Stimulated activated CD4-positive, alpha-beta T cell treated with anti-CD3 and anti-CD28 coated beads, Interleukin-12 subunit alpha, Interleukin-12 subunit beta, amount 100 ng/mL, for 4 hours (primary cell): ENCODE measurements around the gene FTO.

Source experiments
- DNase-seq: peaks from one replicate; pipeline ENCODE4 v3.0.0-alpha.2; 2020

The FTO gene

GRCh38 chr16:53910990-53911389 is 207.0 kb downstream of the FTO start:
- no peak for DNase-seq

GRCh38 chr16:53911513-53911912 is 207.6 kb downstream of the FTO start:
- no peak for DNase-seq

GRCh38 chr16:53912155-53912554 is 208.2 kb downstream of the FTO start:
- no peak for DNase-seq

- no peak for DNase-seq
Measured at GRCh38 chr16:53913099-53913870, 209.3 kb downstream of the FTO start.

- no peak for DNase-seq
Measured at GRCh38 chr16:53913920-53914319, 210.0 kb downstream of the FTO start.

- DNase-seq = no peak
Measured at GRCh38 chr16:53914736-53915135, 210.8 kb downstream of the FTO start.

DNA sequence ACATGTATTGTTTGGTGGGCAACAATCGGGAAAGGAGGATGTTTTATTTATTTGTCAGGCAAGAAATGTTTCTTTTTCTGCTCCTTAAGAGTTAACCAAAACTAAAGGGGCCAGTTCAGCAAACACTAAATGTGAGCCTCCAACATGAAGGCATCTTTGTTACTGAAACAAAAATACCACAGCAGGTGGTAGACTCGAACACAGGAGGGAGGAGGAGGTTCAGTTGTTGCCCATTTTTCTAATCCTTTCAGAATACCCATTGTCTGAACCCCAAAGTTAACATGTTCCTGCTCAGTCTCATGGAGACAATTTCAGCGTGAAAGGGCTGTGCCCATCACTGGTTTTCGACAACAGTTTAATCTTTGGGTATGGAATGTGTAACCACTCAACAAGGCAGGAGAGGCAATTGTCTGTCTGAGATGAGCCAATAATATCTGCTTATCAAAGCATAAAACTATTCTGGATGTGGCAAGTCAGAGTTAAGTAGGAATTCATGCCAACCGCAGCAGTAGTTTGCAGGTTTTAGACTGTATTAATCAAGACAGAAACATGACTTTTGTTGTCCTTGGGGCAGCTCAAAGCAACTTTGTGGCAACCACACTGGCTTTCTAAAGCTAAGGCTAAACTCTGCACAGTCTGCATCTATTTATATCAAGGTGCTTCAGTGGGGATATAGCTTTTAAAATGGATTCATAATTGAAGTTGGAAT is 211.7 kb downstream of the FTO start:
- DNase-seq = no peak

- no peak for DNase-seq
Measured at GRCh38 chr16:53920988-53921387, 217.0 kb downstream of the FTO start.

- DNase-seq = no peak
Measured at GRCh38 chr16:53922067-53922806, 218.3 kb downstream of the FTO start.

DNA sequence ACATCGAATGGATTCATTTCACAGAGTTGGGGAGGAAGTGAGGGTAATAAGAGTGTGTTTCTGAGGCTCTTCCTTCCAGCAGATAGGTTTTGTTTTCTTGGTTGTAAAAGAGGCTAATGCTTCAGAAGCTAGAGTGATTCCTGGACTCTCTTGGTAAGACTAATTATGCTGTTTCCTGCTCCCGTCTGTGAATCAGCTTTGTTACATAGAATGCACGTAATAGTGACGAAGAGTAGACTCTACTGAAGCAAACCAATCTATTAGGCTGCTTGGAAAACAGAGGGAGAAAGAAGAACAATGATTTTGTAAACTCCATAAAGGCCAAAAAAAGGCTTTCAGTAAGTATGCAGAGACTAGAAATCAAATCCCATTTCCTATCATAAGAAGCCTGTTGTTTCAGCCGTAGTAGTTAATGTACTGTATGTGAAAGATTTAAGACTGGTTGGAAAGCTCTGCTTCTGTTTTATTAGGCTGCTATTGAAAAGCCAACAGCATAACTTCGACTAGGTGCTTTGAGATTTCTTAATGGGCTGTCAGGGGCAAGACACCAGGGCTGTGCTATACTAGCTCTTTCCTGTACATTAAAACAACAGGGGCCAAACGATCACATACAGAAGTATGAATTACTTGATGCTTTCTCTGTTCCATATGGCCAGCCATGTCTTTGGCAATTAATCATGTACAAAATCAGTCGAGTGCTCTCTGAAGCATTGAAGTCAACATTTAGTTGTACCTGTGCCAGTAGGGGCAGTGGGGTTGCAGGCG is 219.0 kb downstream of the FTO start:
- no peak for DNase-seq

DNA sequence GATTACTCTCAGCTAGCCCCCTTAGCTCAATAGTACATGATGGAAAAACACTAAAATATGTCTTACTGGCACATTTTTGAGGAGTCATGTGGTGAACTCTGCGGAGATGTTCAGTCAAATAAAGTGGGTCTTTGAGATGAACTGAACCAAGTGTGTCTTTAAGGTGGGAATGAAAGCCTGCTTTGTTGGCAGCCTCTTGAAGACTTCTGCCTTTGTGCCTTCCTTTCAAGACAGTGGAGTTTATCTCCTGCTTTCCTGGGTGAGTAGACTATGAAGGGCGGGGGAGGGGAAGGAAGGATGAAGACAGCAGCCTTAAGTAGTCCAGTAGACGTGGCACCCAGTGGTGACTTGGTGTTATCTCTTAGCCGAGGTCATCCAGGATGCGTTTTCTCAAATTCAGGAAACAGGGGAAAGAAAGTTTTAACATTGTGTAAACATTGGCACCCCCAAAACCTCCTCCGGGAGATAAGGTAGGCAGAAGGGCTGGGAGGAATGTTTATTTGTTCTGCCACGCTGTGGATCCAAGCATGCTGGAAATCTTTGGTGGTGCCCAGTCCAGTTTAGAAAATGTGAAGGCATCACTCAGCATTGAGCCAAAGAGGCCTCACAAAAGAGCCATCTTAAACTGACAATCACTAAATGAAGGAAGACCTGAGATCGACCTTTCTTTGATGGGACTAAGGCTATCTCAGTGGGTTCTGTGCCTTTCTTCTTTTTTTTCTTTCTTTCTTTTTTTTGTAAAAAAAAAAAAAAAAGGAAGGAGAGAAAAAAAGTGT is 220.6 kb downstream of the FTO start:
- DNase-seq = no peak

- DNase-seq = no peak
Measured at GRCh38 chr16:53925107-53925410, 221.1 kb downstream of the FTO start.

GRCh38 chr16:53925526-53925925 is 221.6 kb downstream of the FTO start:
- no peak for DNase-seq

DNA sequence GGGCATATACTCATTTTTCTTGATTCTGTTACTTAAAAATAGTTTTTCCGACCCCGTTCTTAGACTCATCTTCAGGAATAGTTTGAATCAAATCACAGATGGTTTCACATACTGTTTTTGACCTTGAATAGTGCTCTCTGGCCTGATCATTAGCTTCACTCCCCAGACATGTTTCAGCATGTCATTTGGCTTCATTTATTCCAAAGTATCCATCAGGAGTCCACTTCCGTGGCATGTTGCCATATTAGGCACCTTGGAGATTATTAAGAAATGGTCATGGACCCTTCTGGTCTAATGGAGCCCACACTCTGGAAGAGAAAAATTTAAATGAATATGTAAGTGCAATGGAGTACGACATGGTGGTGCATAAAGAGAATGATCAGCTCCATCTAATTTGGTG is 222.3 kb downstream of the FTO start:
- no peak for DNase-seq

GRCh38 chr16:53932975-53933374 is 229.0 kb downstream of the FTO start:
- DNase-seq = no peak

DNA sequence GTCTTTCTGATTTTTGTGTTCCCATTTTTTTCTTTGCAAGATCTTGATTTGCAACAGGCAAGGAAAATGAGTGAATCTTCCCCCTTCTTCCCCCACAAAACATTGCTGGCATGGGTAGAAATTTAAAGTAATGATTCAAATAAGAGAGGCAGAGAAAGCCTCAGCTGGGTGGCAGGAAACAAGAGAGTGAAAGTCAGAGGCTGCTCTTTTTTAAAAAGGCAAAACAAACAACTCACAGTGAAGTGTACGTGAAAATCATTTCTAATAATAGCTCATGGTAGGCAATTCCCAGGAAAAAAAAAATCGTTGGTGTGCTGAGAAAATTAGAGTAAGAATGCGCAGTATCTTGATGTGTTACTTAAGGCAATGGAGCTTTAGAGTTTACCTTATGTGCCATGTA is 229.5 kb downstream of the FTO start:
- DNase-seq = no peak

DNA sequence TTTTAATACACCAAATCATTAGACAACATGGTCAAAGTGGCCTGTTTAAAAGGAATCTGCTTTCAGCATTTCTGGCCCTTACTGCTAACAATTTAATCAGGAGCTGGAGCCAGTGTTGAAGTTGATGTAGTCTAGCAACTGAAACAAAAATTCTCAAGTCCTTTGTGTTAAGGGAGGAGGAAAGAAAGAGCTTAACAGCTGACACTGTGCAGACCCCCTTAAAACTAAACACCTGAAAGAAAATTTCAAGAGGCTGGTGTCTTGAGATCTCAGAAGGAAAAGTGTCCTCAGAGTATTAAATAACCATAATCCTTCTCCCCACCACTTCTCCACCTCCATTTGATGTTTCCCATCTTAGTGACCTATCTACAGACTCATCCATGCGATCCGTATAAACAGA is 232.1 kb downstream of the FTO start:
- no peak for DNase-seq

DNA sequence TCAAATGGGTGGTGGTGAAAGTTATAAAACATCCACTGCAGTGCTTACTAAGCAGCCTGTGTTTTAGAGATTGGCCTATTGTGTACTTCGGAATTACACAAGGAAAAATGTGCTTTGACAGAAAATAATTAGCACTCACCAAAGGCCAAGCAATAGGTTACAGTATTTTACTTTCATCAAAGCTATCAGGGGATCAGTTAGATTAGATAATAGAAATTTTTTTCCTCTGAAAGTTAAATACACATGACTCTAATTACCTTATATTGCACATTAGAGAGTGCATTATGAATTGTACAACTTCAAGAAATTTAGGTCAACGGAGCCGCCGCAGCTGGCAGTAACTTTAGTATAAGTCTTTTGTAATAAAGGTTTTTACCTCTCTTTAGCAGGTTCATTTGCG is 232.6 kb downstream of the FTO start:
- DNase-seq = no peak

DNA sequence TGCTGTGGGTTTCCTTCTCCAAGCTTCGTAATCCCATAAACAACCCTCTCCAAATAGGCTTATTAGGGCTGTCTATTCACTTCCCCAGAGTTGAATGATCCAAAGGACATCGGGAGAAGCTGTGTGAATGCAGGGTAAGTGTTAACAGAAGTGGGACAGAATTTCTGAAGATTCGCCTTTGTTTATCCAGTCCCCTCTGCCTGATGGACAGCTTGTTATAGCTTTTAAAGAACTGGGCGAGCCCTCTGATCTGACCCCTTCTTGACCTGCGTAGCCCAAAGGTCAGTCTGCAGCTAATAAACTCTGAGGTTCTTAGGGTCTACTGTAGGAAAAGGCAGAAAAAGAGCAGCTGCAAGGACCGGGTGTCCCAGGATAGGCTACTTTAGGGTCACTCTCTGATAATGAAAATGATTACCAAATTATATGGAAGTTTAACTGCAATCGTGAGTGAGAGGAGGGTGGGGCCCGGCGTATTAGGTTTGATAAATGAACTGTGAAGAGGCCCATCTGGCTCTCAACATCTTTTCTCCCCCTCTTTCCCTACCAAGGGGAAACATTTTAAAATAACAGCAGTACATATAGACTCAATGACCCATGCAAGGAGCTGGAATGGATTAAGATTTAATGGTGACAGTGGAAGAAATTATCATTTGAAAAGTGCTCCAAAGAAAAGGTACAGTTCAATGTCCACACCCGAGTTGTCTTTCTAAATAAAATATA is 233.4 kb downstream of the FTO start:
- no peak for DNase-seq

- no peak for DNase-seq
Measured at GRCh38 chr16:53944025-53944424, 240.1 kb downstream of the FTO start.

GRCh38 chr16:53945996-53946395 is 242.0 kb downstream of the FTO start:
- no peak for DNase-seq
